NOMO-1 (cell line): ENCODE measurements around the gene IGFLR1.

Experiments
- DNase-seq, 2 experiments: peaks; one replicate each; lab custom pipeline; 2025; ENCODE audit not compliant: unreplicated experiment in 2 of 2; lab: John Stamatoyannopoulos, UW

IGFLR1 gene

GRCh38 chr19:35742121-35742724 lies at the start of gene IGFLR1:
Gene IGFLR1, minus strand, starts transcription at chr19:35742452. Its CDS starts 1,272 bp downstream, at chr19:35741180.
- DNase-seq = peak; percentile 68 to 71

- no peak for DNase-seq
Observed at GRCh38 chr19:35791814-35792279, 49.6 kb upstream of the IGFLR1 start.

- DNase-seq = no peak
Observed at GRCh38 chr19:35790981-35791813, 48.9 kb upstream of the IGFLR1 start.

- no peak for DNase-seq
Observed at GRCh38 chr19:35789978-35790944, 48.0 kb upstream of the IGFLR1 start.

GRCh38 chr19:35789195-35789977 lies 47.1 kb upstream of the IGFLR1 start:
- DNase-seq = no peak

- no peak for DNase-seq
Observed at GRCh38 chr19:35788205-35788960, 46.1 kb upstream of the IGFLR1 start.

- DNase-seq = no peak
Observed at GRCh38 chr19:35787227-35787799, 45.1 kb upstream of the IGFLR1 start.

- DNase-seq = no peak
Observed at GRCh38 chr19:35786299-35787160, 44.3 kb upstream of the IGFLR1 start.

GRCh38 chr19:35785339-35785627 lies 43.0 kb upstream of the IGFLR1 start:
- DNase-seq = no peak

- DNase-seq = no peak
Observed at GRCh38 chr19:35784503-35785338, 42.5 kb upstream of the IGFLR1 start.

- DNase-seq = no peak
Observed at GRCh38 chr19:35783469-35784434, 41.5 kb upstream of the IGFLR1 start.

GRCh38 chr19:35782589-35782988 lies 40.3 kb upstream of the IGFLR1 start:
- no peak for DNase-seq

GRCh38 chr19:35781650-35782049 lies 39.4 kb upstream of the IGFLR1 start:
- no peak for DNase-seq

- DNase-seq = no peak
Observed at GRCh38 chr19:35780717-35781116, 38.5 kb upstream of the IGFLR1 start.

- no peak for DNase-seq
Observed at GRCh38 chr19:35780058-35780457, 37.8 kb upstream of the IGFLR1 start.

GRCh38 chr19:35779033-35779432 lies 36.8 kb upstream of the IGFLR1 start:
- DNase-seq = no peak
